Suprapubic skin (tissue), 4 donors: ENCODE data around the gene CIRBP. TPM values are rescaled to one million over a fixed set of nuclear protein-coding genes. Genes with fewer than 3 reads are reported as not detected.

ENCODE experiments used
- DNase-seq, 2 donors: peaks; one replicate each; pipeline ENCODE4 v3.0.0-alpha.2; 2019; ENCODE audit warnings: low spot score in 2 of 2
- H3K27ac ChIP-seq: fragments of 200-600 bp; sonication (generic); one replicate; pipeline ENCODE4 v1.5.1; 2019
- H3K27me3 ChIP-seq: fragments of 200-600 bp; sonication (generic); one replicate; pipeline ENCODE4 v1.5.1; 2019
- H3K36me3 ChIP-seq: fragments of 200-600 bp; sonication (generic); one replicate; pipeline ENCODE4 v1.5.1; 2019
- H3K4me1 ChIP-seq: fragments of 200-600 bp; sonication (generic); one replicate; pipeline ENCODE4 v1.5.1; 2019
- H3K4me3 ChIP-seq: fragments of 200-600 bp; sonication (generic); one replicate; pipeline ENCODE4 v1.5.1; 2019; ENCODE audit warnings: mild to moderate bottlenecking
- H3K9me3 ChIP-seq: fragments of 200-600 bp; sonication (generic); one replicate; pipeline ENCODE4 v1.5.1; 2019
- EP300 ChIP-seq: sonication (generic); formaldehyde crosslinking; IDR thresholded peaks from one replicate; pipeline ENCODE4 v1.6.1; 2017; ENCODE audit warnings: antibody characterized with exemption
- POLR2A ChIP-seq, 2 donors: fragments of 450-650 bp; IDR thresholded peaks; one replicate each; pipeline ENCODE4 v1.6.1; 2017; ENCODE audit warnings: antibody characterized with exemption in 2 of 2, mild to moderate bottlenecking in 2 of 2, moderate library complexity in 2 of 2
- POLR2AphosphoS5 ChIP-seq, 3 donors: sonication (generic); formaldehyde crosslinking; IDR thresholded peaks; one replicate each; pipeline ENCODE4 v1.6.1; 2017; ENCODE audit warnings: antibody characterized with exemption in 3 of 3
- WGBS: methylation state at CpG from one replicate; pipeline ENCODE4 v1.1.5; 2018; 5-methylcytosine and 5-hydroxymethylcytosine counted together
- total RNA-seq, 4 donors: library from RNA; depleted of rRNA; stranded (reverse); fragments of >200 nt; gene quantifications; one replicate each; pipeline ENCODE4 v1.1.0, GENCODE V29; 2016
- TF ChIP-seq, protein P1 (sequence below), 2 donors: fragments of 200-600 bp in 1 of 2; fragments of 450-650 bp in 1 of 2; sonication (generic) in 1 of 2; IDR thresholded peaks; one replicate each; pipeline ENCODE4 v1.5.1; 2016 to 2019; ENCODE audit warnings: antibody characterized with exemption in 2 of 2, mild to moderate bottlenecking in 1 of 2, moderate library complexity in 1 of 2

The CIRBP gene
- total RNA-seq, 4 donors from 2014 or later = 338 to 672 (median 451) TPM

GRCh38 chr19:1254081-1254527, 15.0 kb upstream of the CIRBP start:
- no CpG with 5 or more reads among the region's 37 CpGs for WGBS
- TF ChIP-seq, protein P1, sequence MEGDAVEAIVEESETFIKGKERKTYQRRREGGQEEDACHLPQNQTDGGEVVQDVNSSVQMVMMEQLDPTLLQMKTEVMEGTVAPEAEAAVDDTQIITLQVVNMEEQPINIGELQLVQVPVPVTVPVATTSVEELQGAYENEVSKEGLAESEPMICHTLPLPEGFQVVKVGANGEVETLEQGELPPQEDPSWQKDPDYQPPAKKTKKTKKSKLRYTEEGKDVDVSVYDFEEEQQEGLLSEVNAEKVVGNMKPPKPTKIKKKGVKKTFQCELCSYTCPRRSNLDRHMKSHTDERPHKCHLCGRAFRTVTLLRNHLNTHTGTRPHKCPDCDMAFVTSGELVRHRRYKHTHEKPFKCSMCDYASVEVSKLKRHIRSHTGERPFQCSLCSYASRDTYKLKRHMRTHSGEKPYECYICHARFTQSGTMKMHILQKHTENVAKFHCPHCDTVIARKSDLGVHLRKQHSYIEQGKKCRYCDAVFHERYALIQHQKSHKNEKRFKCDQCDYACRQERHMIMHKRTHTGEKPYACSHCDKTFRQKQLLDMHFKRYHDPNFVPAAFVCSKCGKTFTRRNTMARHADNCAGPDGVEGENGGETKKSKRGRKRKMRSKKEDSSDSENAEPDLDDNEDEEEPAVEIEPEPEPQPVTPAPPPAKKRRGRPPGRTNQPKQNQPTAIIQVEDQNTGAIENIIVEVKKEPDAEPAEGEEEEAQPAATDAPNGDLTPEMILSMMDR (IDR thresholded peaks at IDR 0.05) = no peak
- no peak for TF ChIP-seq POLR2A (IDR thresholded peaks at IDR 0.05)
- TF ChIP-seq EP300 = no peak
- TF ChIP-seq POLR2AphosphoS5 (IDR thresholded peaks at IDR 0.05) = no peak
- peak overlapping the region; percentile 99 for H3K27ac ChIP-seq
- no peak for DNase-seq
- no peaks in the 10 kb centered on the region for H3K27me3 ChIP-seq
- peaks cover 67% of the 10 kb centered on the region for H3K36me3 ChIP-seq
- H3K4me3 ChIP-seq = peak overlapping the region; percentile 92
- no peaks in the 10 kb centered on the region for H3K9me3 ChIP-seq
- peaks cover 76% of the 10 kb centered on the region for H3K4me1 ChIP-seq

DNA sequence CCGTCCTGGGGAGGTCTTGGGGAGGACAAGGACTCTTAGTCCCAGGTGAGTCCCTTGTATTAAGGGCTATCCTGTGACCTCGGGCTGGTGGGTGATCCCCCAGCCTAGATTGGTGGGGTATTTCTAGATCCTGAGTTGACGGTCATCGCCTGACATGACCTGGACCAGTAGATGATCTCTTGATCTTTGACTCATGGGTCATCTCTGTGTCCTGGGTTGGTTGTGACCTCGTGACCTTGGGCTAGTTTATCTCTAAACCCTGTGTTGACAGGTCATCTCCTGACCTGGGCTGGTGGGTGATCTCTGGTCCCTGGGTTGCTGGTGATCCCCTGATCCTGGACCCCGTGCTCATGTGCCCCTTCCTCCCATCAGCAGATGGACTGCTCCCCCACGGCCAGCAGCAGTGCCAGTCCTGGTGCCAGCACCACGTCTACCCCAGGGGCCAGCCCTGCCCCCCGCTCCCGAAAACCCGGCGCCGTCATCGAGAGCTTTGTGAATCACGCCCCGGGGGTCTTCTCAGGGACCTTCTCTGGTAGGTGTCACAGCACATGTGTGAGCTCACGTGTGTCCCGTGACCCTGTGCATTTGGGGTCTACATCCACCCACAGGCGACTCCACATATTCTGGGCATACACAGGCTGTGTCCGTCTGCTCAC, 14.5 kb upstream of the CIRBP start:
- H3K4me1 ChIP-seq = peaks cover 82% of the 10 kb centered on the region
- peak overlapping the region; percentile 92 for H3K4me3 ChIP-seq
- peak in 1 of 2 donors; percentile 81 for DNase-seq
- H3K36me3 ChIP-seq = peaks cover 67% of the 10 kb centered on the region
- H3K9me3 ChIP-seq = no peaks in the 10 kb centered on the region
- H3K27ac ChIP-seq = peak overlapping the region; percentile 99
- no peaks in the 10 kb centered on the region for H3K27me3 ChIP-seq
- TF ChIP-seq POLR2A (IDR thresholded peaks at IDR 0.05) = no peak
- no peak for TF ChIP-seq POLR2AphosphoS5 (IDR thresholded peaks at IDR 0.05)
- TF ChIP-seq, protein P1 (IDR thresholded peaks at IDR 0.05) = no peak
- WGBS = 82% methylated on average over 12 of the region's 20 CpGs

- no peak for TF ChIP-seq POLR2A (IDR thresholded peaks at IDR 0.05)
- no peak for TF ChIP-seq POLR2AphosphoS5 (IDR thresholded peaks at IDR 0.05)
- TF ChIP-seq, protein P1 (IDR thresholded peaks at IDR 0.05) = no peak
- no peak for TF ChIP-seq EP300
- H3K9me3 ChIP-seq = no peaks in the 10 kb centered on the region
- H3K4me3 ChIP-seq = peak overlapping the region; percentile 6
- H3K27ac ChIP-seq = peak overlapping the region; percentile 99
- H3K36me3 ChIP-seq = peaks cover 60% of the 10 kb centered on the region
- DNase-seq = no peak
- no peaks in the 10 kb centered on the region for H3K27me3 ChIP-seq
- 81% methylated on average over 19 of the region's 52 CpGs for WGBS
- peaks cover 90% of the 10 kb centered on the region for H3K4me1 ChIP-seq
Measured at GRCh38 chr19:1255186-1256161, 13.7 kb upstream of the CIRBP start.

DNA sequence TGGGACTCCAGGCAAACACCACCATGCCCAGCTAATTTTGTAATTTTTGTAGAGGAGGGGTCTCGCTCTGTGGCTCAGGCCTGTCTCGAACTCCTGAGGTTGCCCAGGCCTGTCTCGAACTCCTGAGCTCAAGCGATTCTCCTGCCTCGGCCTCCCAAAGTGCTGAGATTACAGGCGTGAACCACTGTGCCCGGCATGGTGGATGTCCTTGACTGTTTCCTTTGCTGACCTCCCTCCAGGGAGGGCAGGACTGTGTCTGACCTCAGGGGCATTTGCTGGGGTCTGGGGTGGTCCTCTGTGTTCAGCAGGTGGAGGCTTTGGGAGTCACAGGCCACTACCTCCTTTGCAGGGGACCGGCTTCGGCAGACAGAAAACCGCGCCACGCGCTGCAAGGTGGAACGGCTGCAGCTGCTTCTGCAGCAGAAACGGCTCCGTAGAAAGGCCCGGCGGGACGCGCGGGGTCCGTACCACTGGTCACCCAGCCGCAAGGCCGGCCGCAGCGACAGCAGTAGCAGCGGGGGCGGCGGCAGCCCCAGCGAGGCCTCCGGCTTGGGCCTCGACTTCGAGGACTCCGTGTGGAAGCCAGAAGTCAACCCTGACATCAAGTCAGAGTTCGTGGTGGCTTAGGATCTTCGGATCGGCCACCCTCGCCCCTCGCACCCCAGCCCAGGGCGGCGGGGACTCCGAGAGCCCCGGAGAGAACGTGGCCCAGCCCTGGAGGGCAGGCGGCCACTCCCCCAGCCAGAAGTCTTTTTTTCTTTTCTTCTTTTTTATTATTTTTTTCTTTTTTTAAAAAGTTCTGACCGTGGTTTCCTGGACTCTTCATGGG, 12.3 kb upstream of the CIRBP start:
- peaks cover 47% of the 10 kb centered on the region for H3K36me3 ChIP-seq
- no peaks in the 10 kb centered on the region for H3K9me3 ChIP-seq
- H3K4me1 ChIP-seq = peaks cover 93% of the 10 kb centered on the region
- 85% methylated on average over 46 of the region's 46 CpGs for WGBS
- DNase-seq = no peak
- H3K4me3 ChIP-seq = no peak overlapping the region
- H3K27ac ChIP-seq = peak overlapping the region; percentile 21
- TF ChIP-seq EP300 (no peak), POLR2A (IDR thresholded peaks at IDR 0.05) (no peak), POLR2AphosphoS5 (IDR thresholded peaks at IDR 0.05) (no peak)
- TF ChIP-seq, protein P1 (IDR thresholded peaks at IDR 0.05) = no peak
- no peaks in the 10 kb centered on the region for H3K27me3 ChIP-seq
